Measurements from ENCODE around the gene PSD2.

Gene PSD2

GRCh38 chr5:139760066-139761056, 35.2 kb upstream of the PSD2 start:
- H3K4me3 ChIP-seq (ENCODE audit: low read depth, low read length): no peak overlapping the region
- TF ChIP-seq, protein P1, sequence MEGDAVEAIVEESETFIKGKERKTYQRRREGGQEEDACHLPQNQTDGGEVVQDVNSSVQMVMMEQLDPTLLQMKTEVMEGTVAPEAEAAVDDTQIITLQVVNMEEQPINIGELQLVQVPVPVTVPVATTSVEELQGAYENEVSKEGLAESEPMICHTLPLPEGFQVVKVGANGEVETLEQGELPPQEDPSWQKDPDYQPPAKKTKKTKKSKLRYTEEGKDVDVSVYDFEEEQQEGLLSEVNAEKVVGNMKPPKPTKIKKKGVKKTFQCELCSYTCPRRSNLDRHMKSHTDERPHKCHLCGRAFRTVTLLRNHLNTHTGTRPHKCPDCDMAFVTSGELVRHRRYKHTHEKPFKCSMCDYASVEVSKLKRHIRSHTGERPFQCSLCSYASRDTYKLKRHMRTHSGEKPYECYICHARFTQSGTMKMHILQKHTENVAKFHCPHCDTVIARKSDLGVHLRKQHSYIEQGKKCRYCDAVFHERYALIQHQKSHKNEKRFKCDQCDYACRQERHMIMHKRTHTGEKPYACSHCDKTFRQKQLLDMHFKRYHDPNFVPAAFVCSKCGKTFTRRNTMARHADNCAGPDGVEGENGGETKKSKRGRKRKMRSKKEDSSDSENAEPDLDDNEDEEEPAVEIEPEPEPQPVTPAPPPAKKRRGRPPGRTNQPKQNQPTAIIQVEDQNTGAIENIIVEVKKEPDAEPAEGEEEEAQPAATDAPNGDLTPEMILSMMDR (conservative IDR thresholded peaks at IDR 0.05; ENCODE audit: low read depth, low read length): no peak
- DNase-seq (ENCODE audit: low read depth): peak; percentile 22

GRCh38 chr5:139761057-139761450, 34.6 kb upstream of the PSD2 start:
- no peak overlapping the region for H3K4me3 ChIP-seq (ENCODE audit: low read depth, low read length)
- no peak for DNase-seq (ENCODE audit: low read depth)
- TF ChIP-seq, protein P1 (conservative IDR thresholded peaks at IDR 0.05; ENCODE audit: low read depth, low read length): no peak

- no peak for DNase-seq (ENCODE audit: low read depth)
These were observed 34.1 kb upstream of the PSD2 start for GRCh38 chr5:139761501-139761900.

GRCh38 chr5:139762615-139763170, 32.9 kb upstream of the PSD2 start:
- no peak overlapping the region for H3K4me3 ChIP-seq (ENCODE audit: low read depth, low read length)
- DNase-seq (ENCODE audit: low read depth): no peak
- TF ChIP-seq, protein P1 (conservative IDR thresholded peaks at IDR 0.05; ENCODE audit: low read depth, low read length): no peak

More at GRCh38 chr5:139761501-139761900, 34.1 kb upstream of the PSD2 start:
- no peak overlapping the region for H3K4me3 ChIP-seq (ENCODE audit: low read depth, low read length)
- TF ChIP-seq, protein P1 (conservative IDR thresholded peaks at IDR 0.05; ENCODE audit: low read depth, low read length): no peak

- TF ChIP-seq, protein P1 (conservative IDR thresholded peaks at IDR 0.05; ENCODE audit: low read depth, low read length): no peak
- H3K4me3 ChIP-seq (ENCODE audit: low read depth, low read length): no peak overlapping the region
- no peak for DNase-seq (ENCODE audit: low read depth)
These were observed 32.2 kb upstream of the PSD2 start for GRCh38 chr5:139763280-139763929.

GRCh38 chr5:139763930-139764791, 31.4 kb upstream of the PSD2 start:
- no peak for DNase-seq (ENCODE audit: low read depth)
- no peak overlapping the region for H3K4me3 ChIP-seq (ENCODE audit: low read depth, low read length)

More at GRCh38 chr5:139763930-139764791, 31.4 kb upstream of the PSD2 start:
- TF ChIP-seq, protein P1 (conservative IDR thresholded peaks at IDR 0.05; ENCODE audit: low read depth, low read length): no peak
